ENCODE data around the gene LPCAT2. TPM values are rescaled to one million over a fixed set of nuclear protein-coding genes. Genes with fewer than 3 reads are reported as not detected.

LPCAT2 gene
- total and polyA plus RNA-seq, 2 of the 8 experiments (the other 6 are each of a cell fraction or from before 2014, with no cell fraction given) = 2.2 to 10.6 TPM

DNA sequence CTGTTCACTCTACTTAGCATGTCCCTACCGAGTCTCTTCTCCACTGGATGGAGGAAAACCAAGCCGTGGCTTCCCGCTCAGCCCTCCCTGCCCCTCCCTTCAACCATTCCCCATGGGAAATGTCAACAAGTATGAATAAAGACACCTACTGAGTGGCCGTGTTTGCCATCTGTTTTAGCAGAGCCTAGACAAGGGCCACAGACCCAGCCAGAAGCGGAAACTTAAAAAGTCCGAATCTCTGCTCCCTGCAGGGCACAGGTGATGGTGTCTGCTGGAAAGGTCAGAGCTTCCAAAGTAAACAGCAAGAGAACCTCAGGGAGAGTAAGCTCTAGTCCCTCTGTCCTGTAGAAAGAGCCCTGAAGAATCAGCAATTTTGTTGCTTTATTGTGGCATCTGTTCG lies 2.8 kb upstream of the LPCAT2 start (continued):
- TF ChIP-seq, protein P1, sequence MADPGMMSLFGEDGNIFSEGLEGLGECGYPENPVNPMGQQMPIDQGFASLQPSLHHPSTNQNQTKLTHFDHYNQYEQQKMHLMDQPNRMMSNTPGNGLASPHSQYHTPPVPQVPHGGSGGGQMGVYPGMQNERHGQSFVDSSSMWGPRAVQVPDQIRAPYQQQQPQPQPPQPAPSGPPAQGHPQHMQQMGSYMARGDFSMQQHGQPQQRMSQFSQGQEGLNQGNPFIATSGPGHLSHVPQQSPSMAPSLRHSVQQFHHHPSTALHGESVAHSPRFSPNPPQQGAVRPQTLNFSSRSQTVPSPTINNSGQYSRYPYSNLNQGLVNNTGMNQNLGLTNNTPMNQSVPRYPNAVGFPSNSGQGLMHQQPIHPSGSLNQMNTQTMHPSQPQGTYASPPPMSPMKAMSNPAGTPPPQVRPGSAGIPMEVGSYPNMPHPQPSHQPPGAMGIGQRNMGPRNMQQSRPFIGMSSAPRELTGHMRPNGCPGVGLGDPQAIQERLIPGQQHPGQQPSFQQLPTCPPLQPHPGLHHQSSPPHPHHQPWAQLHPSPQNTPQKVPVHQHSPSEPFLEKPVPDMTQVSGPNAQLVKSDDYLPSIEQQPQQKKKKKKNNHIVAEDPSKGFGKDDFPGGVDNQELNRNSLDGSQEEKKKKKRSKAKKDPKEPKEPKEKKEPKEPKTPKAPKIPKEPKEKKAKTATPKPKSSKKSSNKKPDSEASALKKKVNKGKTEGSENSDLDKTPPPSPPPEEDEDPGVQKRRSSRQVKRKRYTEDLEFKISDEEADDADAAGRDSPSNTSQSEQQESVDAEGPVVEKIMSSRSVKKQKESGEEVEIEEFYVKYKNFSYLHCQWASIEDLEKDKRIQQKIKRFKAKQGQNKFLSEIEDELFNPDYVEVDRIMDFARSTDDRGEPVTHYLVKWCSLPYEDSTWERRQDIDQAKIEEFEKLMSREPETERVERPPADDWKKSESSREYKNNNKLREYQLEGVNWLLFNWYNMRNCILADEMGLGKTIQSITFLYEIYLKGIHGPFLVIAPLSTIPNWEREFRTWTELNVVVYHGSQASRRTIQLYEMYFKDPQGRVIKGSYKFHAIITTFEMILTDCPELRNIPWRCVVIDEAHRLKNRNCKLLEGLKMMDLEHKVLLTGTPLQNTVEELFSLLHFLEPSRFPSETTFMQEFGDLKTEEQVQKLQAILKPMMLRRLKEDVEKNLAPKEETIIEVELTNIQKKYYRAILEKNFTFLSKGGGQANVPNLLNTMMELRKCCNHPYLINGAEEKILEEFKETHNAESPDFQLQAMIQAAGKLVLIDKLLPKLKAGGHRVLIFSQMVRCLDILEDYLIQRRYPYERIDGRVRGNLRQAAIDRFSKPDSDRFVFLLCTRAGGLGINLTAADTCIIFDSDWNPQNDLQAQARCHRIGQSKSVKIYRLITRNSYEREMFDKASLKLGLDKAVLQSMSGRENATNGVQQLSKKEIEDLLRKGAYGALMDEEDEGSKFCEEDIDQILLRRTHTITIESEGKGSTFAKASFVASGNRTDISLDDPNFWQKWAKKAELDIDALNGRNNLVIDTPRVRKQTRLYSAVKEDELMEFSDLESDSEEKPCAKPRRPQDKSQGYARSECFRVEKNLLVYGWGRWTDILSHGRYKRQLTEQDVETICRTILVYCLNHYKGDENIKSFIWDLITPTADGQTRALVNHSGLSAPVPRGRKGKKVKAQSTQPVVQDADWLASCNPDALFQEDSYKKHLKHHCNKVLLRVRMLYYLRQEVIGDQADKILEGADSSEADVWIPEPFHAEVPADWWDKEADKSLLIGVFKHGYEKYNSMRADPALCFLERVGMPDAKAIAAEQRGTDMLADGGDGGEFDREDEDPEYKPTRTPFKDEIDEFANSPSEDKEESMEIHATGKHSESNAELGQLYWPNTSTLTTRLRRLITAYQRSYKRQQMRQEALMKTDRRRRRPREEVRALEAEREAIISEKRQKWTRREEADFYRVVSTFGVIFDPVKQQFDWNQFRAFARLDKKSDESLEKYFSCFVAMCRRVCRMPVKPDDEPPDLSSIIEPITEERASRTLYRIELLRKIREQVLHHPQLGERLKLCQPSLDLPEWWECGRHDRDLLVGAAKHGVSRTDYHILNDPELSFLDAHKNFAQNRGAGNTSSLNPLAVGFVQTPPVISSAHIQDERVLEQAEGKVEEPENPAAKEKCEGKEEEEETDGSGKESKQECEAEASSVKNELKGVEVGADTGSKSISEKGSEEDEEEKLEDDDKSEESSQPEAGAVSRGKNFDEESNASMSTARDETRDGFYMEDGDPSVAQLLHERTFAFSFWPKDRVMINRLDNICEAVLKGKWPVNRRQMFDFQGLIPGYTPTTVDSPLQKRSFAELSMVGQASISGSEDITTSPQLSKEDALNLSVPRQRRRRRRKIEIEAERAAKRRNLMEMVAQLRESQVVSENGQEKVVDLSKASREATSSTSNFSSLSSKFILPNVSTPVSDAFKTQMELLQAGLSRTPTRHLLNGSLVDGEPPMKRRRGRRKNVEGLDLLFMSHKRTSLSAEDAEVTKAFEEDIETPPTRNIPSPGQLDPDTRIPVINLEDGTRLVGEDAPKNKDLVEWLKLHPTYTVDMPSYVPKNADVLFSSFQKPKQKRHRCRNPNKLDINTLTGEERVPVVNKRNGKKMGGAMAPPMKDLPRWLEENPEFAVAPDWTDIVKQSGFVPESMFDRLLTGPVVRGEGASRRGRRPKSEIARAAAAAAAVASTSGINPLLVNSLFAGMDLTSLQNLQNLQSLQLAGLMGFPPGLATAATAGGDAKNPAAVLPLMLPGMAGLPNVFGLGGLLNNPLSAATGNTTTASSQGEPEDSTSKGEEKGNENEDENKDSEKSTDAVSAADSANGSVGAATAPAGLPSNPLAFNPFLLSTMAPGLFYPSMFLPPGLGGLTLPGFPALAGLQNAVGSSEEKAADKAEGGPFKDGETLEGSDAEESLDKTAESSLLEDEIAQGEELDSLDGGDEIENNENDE (IDR thresholded peaks at IDR 0.05; ENCODE audit: insufficient replicate concordance, low read length) = no peak
- TF ChIP-seq KDM1A (IDR thresholded peaks at IDR 0.05; ENCODE audit: borderline replicate concordance, low read length) = no peak
- no peak for TF ChIP-seq POLR2A (IDR thresholded peaks at IDR 0.05; ENCODE audit: control extremely low read depth in 1 of 2, low read depth in 2 of 2, low read length in 2 of 2)
- no peak for TF ChIP-seq BCL11A (IDR thresholded peaks at IDR 0.05; ENCODE audit: low read depth in 2 of 2, low read length in 2 of 2)
- TF ChIP-seq SIX5 (IDR thresholded peaks at IDR 0.05; ENCODE audit: low read depth, low read length) = no peak
- no peak for TF ChIP-seq CBX8 (IDR thresholded peaks at IDR 0.05; ENCODE audit: borderline replicate concordance, low read depth, low read length)
- no peak for TF ChIP-seq TAF1 (IDR thresholded peaks at IDR 0.05; ENCODE audit: low read depth, low read length)
- no peak for TF ChIP-seq TCF12 (IDR thresholded peaks at IDR 0.05; ENCODE audit: low read depth, low read length)
- TF ChIP-seq SP1 (IDR thresholded peaks at IDR 0.05; ENCODE audit: low read depth, low read length) = no peak
- TF ChIP-seq KDM5A (IDR thresholded peaks at IDR 0.05; ENCODE audit: low read length) = no peak
- TF ChIP-seq, protein P2, sequence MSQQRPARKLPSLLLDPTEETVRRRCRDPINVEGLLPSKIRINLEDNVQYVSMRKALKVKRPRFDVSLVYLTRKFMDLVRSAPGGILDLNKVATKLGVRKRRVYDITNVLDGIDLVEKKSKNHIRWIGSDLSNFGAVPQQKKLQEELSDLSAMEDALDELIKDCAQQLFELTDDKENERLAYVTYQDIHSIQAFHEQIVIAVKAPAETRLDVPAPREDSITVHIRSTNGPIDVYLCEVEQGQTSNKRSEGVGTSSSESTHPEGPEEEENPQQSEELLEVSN (IDR thresholded peaks at IDR 0.05) = no peak
- no peak for TF ChIP-seq CHD2 (IDR thresholded peaks at IDR 0.05; ENCODE audit: low read length)
